ENCODE results near the gene DHRS1.
"Not testable (repeated sequence)": the region's sequence is repeated elsewhere in the genome, so short reads cannot be mapped to it uniquely, and the experiment has no call there.

The DHRS1 gene

GRCh38 chr14:24329073-24329663 is 29.6 kb upstream of the DHRS1 start:
- DNase-seq (ENCODE audit: extremely low read depth in 1 of 2, low read depth in 1 of 2) = no peak

DNA sequence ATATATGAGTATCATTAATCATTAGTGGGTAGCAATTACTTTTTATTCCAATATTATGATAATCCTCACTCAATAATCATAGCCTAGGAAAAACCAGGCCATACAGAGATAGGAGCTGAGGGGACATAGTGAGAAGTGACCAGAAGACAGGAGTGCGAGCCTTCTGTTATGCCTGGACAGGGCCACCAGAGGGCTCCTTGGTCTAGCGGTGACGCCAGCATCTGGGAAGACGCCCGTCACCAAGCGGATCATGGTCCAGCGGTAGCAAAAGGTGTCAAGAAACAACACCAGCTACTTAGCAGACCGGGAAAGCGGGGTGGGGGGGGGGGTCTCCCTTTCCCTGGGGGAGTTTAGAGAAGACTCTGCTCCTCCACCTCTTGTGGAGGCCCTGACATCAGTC is 28.3 kb upstream of the DHRS1 start:
- DNase-seq (ENCODE audit: extremely low read depth in 1 of 2, low read depth in 1 of 2) = not testable (repeated sequence)

DNA sequence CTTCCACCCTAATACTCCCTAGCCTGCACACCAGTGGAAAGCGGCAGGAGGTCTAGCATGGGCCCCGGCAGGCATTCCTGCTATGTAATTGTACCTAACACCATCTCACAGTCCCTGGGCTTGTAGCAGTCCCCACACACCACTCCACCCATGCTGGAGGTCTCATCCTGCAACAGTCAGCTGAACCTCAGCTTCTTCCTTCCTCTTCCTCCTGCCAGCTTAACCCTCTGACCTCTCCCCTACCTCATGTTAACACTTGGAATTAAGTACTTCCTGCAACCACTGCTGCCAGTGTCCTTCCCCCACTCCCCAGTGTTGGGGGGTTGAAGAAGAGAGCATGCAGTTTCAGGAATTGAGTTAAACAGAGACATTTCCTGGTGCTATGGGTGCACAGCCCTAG is 27.7 kb upstream of the DHRS1 start:
- no peak for DNase-seq (ENCODE audit: extremely low read depth in 1 of 2, low read depth in 1 of 2)

DNA sequence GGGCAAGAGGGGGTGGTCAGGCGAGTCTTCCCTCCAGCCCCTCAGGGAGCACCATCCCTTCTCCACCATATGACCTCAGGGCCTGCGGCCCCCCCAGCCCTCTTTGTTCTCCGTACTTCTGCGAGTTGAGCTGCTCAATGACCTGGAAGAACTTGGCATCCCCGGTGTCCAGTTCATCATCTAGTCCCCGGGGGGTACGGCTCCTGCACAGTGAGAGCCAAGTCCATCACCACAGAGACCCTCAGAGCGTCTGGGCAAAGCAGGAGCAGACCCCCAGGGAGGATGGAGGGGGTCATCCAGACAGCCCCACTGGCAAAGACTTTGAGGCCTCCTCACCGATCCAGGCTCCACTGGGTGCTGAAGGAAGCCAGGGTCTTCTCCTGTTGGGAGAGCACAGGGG is 26.4 kb upstream of the DHRS1 start:
- DNase-seq (ENCODE audit: extremely low read depth in 1 of 2, low read depth in 1 of 2) = no peak

DNA sequence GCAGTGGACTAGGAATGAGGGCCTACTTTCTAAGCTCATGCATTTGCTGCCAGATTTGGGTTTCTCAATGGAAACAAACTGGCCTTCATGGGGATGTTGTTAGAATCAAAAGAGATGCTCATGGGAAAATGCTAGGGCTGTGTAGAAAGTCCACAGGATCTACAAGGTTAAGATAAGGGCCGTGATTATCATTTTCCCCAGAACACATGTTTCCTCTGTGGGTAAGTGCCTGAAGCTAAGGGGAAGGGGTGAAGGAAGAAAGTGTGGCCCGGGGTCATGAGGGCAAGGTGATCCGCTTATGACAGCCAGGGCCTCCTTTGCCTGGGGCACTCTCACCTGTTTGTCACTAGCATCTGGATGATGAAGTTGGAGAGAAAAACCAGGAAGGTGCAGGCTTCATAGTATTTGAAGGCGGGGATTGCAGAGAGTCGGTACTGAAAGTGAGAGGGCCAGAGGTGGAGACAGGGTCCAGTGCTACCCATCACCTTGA is 25.5 kb upstream of the DHRS1 start:
- no peak for DNase-seq (ENCODE audit: extremely low read depth in 1 of 2, low read depth in 1 of 2)

GRCh38 chr14:24324024-24324423 is 24.4 kb upstream of the DHRS1 start:
- no peak for DNase-seq (ENCODE audit: extremely low read depth in 1 of 2, low read depth in 1 of 2)

DNA sequence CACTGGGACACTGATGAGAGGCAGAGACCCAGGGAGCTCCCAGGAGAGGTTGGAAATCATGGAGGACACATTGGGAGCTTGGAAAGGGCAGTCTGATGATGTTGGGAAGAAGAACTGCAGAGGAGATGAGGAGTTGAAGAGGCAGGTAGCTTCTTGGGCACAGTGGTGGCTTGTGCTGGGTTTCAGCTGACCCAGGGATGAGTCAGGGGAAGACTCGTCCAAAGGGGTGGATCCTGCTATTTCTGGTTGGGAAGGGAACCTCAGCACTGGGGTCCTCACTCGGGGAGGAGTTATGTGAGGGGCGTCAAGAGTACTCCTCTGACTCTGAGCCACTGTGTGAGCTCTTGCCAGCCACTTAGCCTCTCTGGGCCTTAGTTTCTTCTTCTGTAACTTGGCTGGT is 23.8 kb upstream of the DHRS1 start:
- DNase-seq (ENCODE audit: extremely low read depth in 1 of 2, low read depth in 1 of 2) = no peak

DNA sequence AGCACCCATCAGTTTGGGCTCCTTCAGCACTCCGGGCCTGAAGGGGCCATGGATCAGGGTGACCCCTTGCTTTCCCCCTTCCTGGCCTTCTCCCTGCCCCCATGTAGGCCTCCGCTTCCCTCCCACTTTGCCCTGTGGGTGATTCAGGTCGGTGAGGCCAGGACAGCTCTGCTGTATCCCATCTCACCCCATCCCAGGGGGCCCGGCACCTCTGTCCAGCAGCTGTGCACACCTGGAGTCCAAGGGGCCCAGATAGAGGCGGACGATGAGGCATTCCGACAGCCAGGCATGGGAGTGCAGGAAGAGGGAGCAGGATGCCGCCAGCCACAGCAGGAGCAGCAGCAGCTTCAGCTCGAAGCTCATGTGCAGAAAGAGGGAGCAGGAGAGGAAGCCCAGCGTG is 23.1 kb upstream of the DHRS1 start:
- no peak for DNase-seq (ENCODE audit: extremely low read depth in 1 of 2, low read depth in 1 of 2)

DNA sequence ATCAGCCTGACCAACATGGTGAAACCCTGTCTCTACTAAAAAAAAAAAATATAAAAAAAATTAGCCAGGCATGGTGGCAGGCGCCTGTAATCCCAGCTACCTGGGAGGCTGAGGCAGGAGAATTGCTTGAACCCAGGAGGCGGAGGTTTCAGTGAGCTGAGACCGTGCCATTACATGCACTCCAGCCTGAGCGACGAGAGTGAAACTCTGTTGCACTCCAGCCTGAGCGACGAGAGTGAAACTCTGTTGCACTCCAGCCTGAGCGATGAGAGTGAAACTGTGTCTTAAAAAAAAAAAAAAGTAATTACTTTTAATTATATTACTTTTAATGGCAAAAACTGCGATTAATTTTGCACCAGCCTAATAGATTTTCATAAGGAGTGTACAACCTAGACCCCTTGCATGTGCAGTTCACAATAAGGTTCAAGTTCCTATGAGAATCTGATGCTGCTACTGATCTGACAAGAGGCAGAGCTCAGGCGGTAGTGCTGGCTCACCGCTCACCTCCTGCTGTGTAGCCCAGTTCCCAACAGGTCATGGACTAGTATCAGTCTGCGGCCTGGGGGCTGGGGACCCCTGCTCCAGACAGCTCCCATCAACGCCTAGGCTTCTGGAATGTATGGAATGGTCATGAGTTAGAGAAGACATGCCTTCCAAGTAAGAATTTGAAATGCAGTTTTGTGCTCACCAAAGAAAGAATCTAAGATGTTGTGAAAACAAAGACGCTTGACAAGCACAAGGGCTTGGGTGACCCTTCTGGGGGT is 21.8 kb upstream of the DHRS1 start:
- DNase-seq (ENCODE audit: extremely low read depth in 1 of 2, low read depth in 1 of 2) = no peak

GRCh38 chr14:24317141-24317928 is 17.8 kb upstream of the DHRS1 start:
- no peak for DNase-seq (ENCODE audit: extremely low read depth in 1 of 2, low read depth in 1 of 2)

GRCh38 chr14:24316597-24316950 is 17.0 kb upstream of the DHRS1 start:
- DNase-seq (ENCODE audit: extremely low read depth in 1 of 2, low read depth in 1 of 2) = no peak

- DNase-seq (ENCODE audit: extremely low read depth in 1 of 2, low read depth in 1 of 2) = no peak
These were observed 16.4 kb upstream of the DHRS1 start for GRCh38 chr14:24315807-24316596.

- no peak for DNase-seq (ENCODE audit: extremely low read depth in 1 of 2, low read depth in 1 of 2)
These were observed 15.7 kb upstream of the DHRS1 start for GRCh38 chr14:24315243-24315806.

DNA sequence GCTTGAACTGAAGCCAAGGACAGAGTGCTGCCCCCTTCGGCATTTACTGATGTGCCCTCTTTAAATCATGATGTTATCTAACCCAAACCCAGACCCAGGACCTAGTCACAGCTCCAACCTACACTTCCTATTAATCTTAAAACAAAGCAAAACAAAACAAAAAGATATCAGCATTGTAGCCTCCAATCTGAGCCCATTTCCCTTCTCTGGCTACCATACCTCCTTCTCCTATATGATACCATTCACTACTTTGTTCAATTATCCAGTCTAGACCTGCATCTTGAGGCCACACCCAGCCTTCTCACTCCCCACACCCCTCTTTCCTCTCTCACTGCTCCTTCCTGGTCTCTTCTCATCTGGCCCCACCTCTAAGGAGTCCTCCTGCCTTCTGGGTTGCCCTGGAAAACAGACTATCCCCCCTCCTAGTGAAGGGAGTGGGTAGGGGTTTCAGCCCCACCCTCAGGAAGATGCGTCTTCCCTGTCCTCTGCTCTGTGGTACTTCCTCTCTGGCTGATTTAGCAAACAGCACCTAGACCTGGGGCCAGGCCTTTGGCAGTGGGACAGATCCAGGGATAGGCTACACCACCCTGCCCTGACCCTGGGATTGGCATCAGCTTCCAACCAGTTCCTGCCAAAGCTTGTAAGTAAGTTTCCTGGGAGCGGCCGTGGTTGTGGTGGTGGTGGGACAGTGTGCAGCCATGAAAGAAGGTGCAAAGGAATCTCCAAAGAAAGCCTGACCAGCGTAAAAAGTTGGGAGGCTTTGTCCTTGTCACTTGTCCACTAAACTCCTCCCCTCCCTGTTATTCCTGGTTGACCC is 15.0 kb upstream of the DHRS1 start:
- no peak for DNase-seq (ENCODE audit: extremely low read depth in 1 of 2, low read depth in 1 of 2)

DNA sequence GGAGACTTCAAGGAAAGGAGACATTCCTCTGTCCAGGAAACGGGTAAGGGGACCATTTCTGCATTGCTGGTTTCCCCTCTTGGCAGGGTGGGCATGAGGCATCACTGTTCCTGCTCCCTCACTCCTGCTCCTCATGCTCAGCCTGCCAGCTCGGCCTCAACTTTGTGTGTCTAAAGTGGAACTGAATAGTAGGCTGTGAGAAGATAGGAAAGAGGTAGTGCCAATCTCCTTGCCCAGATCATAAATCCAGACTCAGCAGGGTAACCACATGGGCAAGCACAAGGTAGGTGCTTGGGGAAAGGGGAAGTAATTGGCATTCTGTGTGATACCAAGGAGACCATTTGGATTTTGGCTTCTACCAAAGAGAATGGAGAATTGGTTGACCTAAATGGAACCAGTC is 14.3 kb upstream of the DHRS1 start:
- DNase-seq (ENCODE audit: extremely low read depth in 1 of 2, low read depth in 1 of 2) = no peak

GRCh38 chr14:24312736-24313507 is 13.3 kb upstream of the DHRS1 start:
- DNase-seq (ENCODE audit: extremely low read depth in 1 of 2, low read depth in 1 of 2) = no peak

DNA sequence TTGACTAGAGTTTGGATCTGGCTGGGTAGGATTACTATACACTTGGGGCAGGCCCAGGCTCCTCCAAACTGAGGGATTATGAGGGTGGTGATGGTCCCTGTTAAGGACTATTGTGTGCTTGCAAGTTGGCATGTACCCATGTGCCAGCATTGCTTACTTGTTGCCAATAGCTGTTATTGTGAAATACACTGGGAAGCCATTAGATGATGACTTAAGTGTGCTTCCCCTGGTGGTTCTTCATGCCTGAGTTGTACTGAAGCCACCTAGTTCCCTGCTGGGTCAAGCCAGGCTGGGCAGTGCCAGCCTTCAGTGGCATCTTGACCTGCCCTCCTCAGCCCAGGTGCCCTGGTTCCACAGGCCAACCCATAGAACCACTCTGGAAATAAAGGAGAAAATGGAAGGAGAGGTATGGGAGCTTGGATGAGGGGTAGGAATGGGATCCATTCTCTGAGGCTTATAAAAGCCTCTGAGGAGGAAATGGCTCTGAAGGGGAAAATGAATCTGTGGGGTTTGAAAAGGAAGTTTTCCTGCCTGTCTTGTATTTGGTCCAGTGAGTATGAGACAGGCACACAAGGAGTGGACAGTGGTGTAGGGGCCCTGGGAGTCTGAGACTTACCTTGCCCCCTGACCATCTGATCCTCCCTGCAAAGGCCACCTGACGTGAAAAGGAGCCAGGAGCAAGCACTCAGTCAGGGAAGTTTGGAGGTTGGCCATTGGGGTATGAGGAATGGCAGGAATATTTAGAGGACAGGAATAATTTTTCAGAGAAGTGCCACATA is 12.4 kb upstream of the DHRS1 start:
- DNase-seq (ENCODE audit: extremely low read depth in 1 of 2, low read depth in 1 of 2) = no peak

All from stimulated activated CD8-positive, alpha-beta memory T cell treated with anti-CD3 and anti-CD28 coated beads, Interleukin-7, amount 100 ng/mL, for 48 hours (primary cell).